H1 (cell line): ENCODE measurements around the gene CCDC191. TPM values are rescaled to one million over a fixed set of nuclear protein-coding genes. Genes with fewer than 3 reads are reported as not detected.

Experiments used
- BACH1 ChIP-seq: IDR thresholded peaks from 2 replicates; pipeline ENCODE4 v1.6.1; 2012; ENCODE audit warnings: low read length, improper control_type of control experiment
- CHD7 ChIP-seq: fragments of 300-600 bp; sonication (generic); IDR thresholded peaks from 2 replicates; pipeline ENCODE4 v1.7.1; 2012; ENCODE audit warnings: low read length, moderate library complexity, mild to moderate bottlenecking, inconsistent platforms; ENCODE audit not compliant: insufficient replicate concordance
- KDM4A ChIP-seq: IDR thresholded peaks from one replicate; pipeline ENCODE4 v1.7.1; 2012; ENCODE audit warnings: low read depth, mild to moderate bottlenecking, moderate library complexity, low read length, inconsistent platforms; ENCODE audit not compliant: severe bottlenecking
- MAX ChIP-seq: IDR thresholded peaks from 2 replicates; pipeline ENCODE4 v1.6.1; 2012; ENCODE audit warnings: inconsistent platforms
- RBBP5 ChIP-seq: IDR thresholded peaks from 2 replicates; pipeline ENCODE4 v1.7.1; 2012; ENCODE audit warnings: low read depth, mild to moderate bottlenecking, inconsistent platforms, low read length, moderate library complexity, borderline replicate concordance
- RXRA ChIP-seq: IDR thresholded peaks from 2 replicates; pipeline ENCODE4 v1.6.1; 2011; ENCODE audit warnings: low read depth, mild to moderate bottlenecking, low read length, moderate library complexity; ENCODE audit not compliant: insufficient read depth
- SRF ChIP-seq: IDR thresholded peaks from 2 replicates; pipeline ENCODE4 v1.6.1; 2011; ENCODE audit warnings: mild to moderate bottlenecking, low read depth, low read length, moderate library complexity
- TAF7 ChIP-seq: optimal IDR thresholded peaks from 2 replicates; pipeline ENCODE3; 2011; ENCODE audit warnings: low read depth, mild to moderate bottlenecking, inconsistent platforms, low read length, moderate library complexity, borderline replicate concordance
- polyA plus RNA-seq, 7 experiments: library from polyadenylated mRNA; depleted of rRNA in 3 of 7; stranded (reverse) in 5 of 7; unstranded in 2 of 7; fragments of >200 nt in 5 of 7; fragments of 200-250 nt in 2 of 7; gene quantifications; 1 replicate in 5 of 7; 2 replicates in 1 of 7; 4 replicates in 1 of 7; pipeline versions ENCODE4 v1.2.1 to v1.2.3, GENCODE V29; 2011 to 2013; ENCODE audit warnings: missing spikeins in 2 of 7, mixed read lengths in 2 of 7
- total RNA-seq: library from RNA; stranded (reverse); fragmentation: NEBNext Ultra II Directional; extraction: Animal tissue kit (Norgen Biotek cat#: 25700); gene quantifications from 2 replicates; pipeline ENCODE4 v1.2.1, GENCODE V29; 2021

Gene CCDC191
- total and polyA plus RNA-seq, 2 of the 8 experiments (the other 6 are each of a cell fraction or from before 2014, with no cell fraction given): 0.65 to 1.3 TPM

- TF ChIP-seq CHD7 (no peak), RXRA (no peak), KDM4A (no peak), SRF (no peak), MAX (no peak), TAF7 (no peak), RBBP5 (no peak), BACH1 (no peak)
- TF ChIP-seq, all 59 proteins: peak for 0
Measured at GRCh38 chr3:114060906-114061655, 4.8 kb upstream of the CCDC191 start (continued).
